GM21381 (cell line): Measurements from ENCODE around the gene PIGN.

ENCODE experiments used
- ATAC-seq: cut with Tn5 transposase; IDR thresholded peaks from one replicate; pipeline ENCODE4 v1.9.1; 2021; ENCODE audit warnings: mild to moderate bottlenecking, moderate library complexity; ENCODE audit not compliant: unreplicated experiment

The PIGN gene

GRCh38 chr18:62186774-62187542 lies at the start of gene PIGN, which contains the start of gene RELCH:
Gene PIGN, minus strand, starts transcription at chr18:62187056. Its CDS starts 25,703 bp downstream, at chr18:62161353.
Gene RELCH, plus strand, starts transcription at chr18:62187255. Its CDS starts 251 bp downstream, at chr18:62187506.
- peak; percentile 88 for ATAC-seq

- no peak for ATAC-seq
Measured at GRCh38 chr18:62236252-62236651, 49.4 kb upstream of the PIGN start.

GRCh38 chr18:62226047-62226446 lies 39.2 kb upstream of the PIGN start:
- ATAC-seq = no peak

DNA sequence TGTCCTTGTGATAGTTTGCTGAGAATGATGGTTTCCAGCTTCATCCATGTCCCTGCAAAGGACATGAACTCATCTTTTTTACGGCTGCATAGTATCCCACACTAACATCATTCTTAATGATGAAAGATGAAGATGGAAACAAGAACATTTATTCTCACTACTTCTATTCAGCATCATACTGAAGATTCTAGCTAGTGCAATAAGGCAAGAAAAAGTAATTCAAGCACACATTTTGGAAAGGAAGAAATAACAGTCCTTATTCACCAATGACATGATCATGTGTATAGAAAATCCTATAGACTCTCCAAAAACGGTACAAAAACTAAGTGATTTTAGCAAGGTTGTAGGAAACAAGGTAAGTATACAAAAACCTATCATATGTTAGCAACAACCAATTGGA lies 37.4 kb upstream of the PIGN start:
- no peak for ATAC-seq

- ATAC-seq = no peak
Measured at GRCh38 chr18:62214790-62215189, 27.9 kb upstream of the PIGN start.

DNA sequence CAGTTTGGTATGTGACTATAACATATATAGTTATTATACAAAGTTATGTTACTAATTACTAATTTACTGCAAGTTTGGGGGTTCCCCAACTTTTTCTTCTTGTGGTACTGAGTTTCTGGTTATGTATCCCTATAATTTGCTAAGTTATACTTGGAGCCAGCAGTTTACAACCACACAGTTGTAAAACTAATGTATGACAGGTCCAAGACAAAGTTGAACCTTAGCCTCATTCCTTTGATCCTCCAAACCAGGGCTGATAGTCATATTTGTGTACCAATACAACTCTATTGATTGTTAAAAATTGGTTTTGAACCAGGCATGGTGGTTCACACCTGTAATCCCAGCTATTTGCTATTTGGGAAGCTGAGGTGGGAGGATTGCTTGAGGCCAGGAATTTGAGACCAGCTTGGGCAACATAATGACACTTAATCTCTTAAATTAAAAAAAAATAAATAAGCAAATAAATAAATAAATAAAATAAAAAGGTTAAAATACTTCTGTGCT lies 24.5 kb upstream of the PIGN start:
- no peak for ATAC-seq

GRCh38 chr18:62210138-62210537 lies 23.3 kb upstream of the PIGN start:
- no peak for ATAC-seq

DNA sequence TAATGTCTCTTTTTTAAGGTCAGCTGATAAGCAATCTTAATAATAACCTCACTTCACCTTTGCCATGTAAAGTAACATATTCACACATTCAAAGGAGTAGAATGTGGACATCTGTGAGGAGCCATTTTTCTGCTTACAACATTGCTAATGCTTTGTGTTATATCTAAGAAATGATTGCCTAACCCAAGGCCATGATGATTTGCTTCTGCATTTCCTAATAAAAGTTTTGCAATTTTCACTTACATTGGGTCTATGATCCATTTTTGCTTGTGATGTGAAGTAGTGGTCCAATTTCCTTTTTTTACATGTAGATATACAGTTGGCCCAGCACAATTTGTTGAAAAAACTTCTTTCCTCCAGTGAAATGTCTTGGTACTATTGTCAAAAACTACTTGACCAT lies 22.2 kb upstream of the PIGN start:
- no peak for ATAC-seq

DNA sequence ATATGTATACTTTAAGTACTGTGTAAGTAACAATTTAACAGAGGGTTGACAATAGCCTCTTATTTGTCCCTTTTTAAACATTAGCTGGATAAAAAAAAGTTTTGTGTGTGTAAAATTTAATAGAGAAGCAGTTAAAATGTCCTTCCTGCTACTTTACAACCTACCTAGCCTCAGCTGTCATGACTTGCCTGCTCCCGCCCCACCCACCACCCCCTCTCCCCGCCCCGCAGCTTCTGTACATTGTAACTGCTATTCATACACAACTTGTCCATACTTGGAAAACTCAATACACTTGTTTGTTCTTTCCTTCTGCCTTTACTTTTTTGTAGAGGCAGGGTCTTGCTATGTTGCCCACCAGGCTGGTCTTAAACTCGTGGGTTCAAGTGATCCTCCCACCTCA lies 19.7 kb upstream of the PIGN start:
- no peak for ATAC-seq

- ATAC-seq = no peak
Measured at GRCh38 chr18:62205824-62206223, 19.0 kb upstream of the PIGN start.

GRCh38 chr18:62201870-62202269 lies 15.0 kb upstream of the PIGN start:
- ATAC-seq = no peak

GRCh38 chr18:62200121-62200914 lies 13.5 kb upstream of the PIGN start:
- ATAC-seq = no peak

GRCh38 chr18:62199629-62200028 lies 12.8 kb upstream of the PIGN start:
- no peak for ATAC-seq

DNA sequence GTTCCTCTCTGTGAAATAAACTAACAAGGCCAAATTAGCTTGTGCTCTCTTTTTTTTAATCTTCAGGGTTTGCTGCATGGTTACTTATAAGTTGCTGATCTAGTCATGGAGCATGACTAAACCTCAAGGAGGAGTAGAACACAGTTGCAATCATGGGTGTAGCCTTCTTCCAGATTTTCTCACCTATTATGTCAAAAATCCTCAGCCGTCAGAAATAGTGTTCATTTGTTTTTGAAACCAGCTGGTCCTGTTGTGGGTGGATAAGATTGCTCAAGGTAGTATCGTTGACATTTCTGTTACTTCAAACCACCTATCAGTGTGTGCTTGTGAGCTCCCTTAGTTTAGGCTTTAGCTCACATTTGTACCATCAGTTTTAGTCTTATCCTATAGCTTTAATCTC lies 11.4 kb upstream of the PIGN start:
- ATAC-seq = no peak

DNA sequence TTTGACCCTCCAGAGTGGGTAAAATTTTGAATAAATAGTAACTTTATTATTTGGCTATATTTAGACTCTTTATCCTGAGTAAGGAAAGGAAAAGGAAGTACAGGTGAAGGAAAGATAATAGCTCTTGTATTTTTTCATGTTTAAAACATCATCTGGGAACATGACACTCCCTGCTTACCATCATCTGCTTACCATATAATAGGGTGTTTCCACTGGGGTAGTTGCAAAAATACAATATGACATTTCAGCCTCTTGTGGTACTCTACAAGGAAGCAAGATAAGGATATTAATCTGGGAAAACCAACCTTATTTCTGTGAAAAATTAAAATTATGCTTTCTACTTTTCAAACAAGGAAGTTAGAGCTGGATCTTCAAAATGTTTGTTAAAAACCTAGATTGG lies 10.1 kb upstream of the PIGN start:
- no peak for ATAC-seq

GRCh38 chr18:62196079-62196478 lies 9.2 kb upstream of the PIGN start:
- ATAC-seq = no peak

DNA sequence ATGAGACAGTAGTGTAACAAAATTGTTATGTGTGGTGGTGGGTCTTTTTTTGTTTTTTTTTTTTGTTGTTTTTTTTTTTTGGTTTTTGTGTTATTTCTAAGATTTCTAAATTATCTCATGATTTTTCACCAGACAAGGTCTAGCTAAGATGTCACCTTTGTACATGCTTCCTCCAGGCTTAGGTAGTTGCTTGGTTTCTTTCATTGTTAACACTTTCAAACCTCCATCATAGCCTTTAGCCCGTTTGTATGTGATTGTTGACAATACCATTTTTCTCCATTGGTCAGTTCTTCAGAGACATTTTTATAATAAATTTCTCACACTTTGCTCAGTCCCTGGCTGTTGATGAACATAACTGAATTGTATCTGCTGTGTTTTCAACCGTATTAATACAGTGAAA lies 2.4 kb upstream of the PIGN start:
- no peak for ATAC-seq

DNA sequence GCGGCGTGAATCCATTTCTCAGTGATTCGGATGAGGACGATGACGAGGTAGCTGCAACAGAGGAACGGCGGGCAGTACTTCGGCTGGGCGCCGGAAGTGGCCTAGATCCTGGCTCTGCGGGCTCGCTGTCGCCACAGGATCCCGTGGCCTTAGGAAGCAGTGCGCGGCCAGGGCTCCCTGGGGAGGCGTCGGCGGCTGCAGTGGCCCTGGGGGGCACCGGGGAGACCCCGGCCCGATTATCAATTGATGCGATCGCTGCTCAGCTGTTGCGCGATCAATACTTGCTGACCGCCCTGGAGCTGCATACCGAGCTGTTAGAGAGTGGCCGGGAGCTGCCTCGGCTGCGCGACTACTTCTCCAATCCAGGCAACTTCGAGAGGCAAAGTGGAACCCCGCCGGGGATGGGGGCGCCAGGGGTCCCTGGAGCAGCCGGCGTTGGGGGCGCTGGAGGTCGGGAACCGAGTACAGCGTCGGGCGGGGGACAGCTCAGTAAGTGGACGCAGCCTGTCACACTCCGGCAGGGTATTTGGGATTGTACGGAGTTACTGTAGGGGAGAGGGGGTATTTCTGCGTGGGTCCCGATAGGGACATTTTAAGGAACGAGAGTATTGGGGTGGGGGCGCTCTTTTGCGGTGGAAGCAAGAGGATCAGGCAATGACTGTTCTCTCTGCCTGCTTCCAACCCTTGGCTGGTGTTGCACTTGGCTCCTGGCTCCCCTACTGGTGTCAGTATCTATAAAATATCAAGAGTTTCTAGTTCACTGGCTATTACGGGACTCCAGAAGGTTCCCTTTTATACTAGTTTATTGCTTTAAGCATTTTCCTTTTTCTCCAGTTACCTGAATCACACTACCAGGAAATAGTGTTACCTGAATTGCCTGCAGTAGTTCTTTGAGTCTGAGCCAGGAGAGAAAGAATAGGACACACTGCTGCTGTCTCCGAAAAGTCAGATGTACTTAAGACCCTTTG lies 971 bp upstream of the PIGN start:
- peak; percentile 0 for ATAC-seq

DNA sequence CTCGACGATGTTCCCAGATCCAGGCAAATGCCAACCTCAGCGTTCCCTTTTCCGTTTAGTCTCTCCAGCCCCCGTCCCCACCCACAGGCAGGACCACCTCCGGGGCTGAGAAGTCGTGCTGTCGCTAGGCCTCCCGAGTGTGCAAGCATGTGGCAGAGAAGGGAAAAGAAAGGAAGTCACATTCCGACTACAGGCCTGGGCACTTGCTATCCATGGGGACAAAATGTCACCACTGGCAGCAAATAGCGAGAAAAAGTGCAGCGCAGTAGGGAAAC lies 420 bp downstream of the PIGN start:
- no peak for ATAC-seq

- no peak for ATAC-seq
Measured at GRCh38 chr18:62183578-62184195, 3.2 kb downstream of the PIGN start.

DNA sequence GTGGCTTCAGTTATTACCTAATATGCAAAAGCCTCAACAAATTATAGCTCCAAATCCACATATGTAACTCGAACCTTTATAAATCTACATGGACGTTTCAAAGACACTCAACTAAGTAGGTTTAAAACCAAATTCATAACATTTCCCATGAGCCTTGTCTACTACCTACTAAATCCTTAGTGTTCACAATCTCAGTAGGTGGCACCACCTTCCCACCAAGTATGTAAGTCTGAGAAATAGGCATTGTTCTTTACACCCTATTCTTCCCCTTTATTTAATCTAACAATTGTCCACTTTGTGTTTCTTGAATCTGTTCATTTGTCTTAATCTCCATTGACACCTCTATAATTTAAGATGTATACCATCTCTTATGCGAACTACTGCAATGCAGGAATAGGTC lies 4.6 kb downstream of the PIGN start:
- ATAC-seq = no peak
